ENCODE measurements around the gene PRIMPOL. TPM values are rescaled to one million over a fixed set of nuclear protein-coding genes. Genes with fewer than 3 reads are reported as not detected.
"Not testable (repeated sequence)": the region's sequence is repeated elsewhere in the genome, so short reads cannot be mapped to it uniquely, and the experiment has no call there.

Gene PRIMPOL, protein sequence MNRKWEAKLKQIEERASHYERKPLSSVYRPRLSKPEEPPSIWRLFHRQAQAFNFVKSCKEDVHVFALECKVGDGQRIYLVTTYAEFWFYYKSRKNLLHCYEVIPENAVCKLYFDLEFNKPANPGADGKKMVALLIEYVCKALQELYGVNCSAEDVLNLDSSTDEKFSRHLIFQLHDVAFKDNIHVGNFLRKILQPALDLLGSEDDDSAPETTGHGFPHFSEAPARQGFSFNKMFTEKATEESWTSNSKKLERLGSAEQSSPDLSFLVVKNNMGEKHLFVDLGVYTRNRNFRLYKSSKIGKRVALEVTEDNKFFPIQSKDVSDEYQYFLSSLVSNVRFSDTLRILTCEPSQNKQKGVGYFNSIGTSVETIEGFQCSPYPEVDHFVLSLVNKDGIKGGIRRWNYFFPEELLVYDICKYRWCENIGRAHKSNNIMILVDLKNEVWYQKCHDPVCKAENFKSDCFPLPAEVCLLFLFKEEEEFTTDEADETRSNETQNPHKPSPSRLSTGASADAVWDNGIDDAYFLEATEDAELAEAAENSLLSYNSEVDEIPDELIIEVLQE
- total RNA-seq (ENCODE audit: low replicate concordance), result 29.9 and 31.0 TPM in 2 replicates

DNA sequence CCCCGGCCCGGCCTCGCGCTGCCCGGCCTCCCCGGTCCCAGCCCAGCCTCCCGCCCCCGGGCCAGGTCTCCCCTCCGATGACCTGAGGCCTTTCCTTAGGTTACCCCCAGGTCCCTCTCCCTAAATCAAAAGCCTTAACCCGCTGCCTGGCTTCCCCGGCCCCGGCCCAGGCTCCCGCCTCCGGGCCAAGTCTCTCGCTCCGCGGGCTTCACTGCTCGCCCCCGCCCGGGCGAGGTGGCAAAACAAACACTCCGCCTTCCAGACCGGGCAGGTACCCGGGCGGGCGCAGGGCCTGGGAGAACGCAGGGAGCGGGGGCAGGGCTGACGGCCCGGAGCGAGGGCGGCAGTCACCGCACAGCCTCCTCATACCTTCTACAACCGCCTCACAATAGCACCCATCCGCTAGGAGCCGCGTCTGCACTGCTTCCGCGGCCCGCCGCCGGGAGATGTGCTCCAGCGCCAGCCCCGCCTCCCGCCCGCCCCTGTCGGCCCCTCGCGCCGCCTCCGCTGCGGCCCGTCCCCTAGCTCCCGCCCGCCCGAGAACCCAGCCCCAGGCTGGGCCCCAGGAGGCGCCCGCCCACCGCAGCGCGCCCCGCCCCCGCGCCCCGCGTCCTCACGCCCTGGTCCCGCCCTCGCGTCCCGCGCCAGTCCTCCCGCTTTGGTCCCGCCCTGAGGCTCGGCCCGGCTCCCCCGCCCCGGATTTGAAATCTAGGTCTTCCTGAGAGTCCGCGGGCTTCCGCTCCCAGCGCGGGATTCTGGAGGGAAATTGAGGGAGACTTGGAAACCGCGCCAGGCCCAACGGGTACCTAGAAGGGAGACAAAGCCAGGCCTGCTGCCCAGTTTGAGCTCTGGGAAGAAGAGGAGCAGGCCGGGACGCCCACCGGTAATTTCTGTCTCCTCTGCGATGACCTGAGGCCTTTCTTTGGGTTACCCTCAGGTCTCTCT, at the start of gene PRIMPOL, which contains the start of gene CASP3:
PRIMPOL (plus strand) TSS at position 713 of the 945 bp plus-strand sequence. CDS start 7,403 bp downstream, outside the sequence.
CASP3 (minus strand) TSS at position 422 of the 945 bp plus-strand sequence. CDS start 10,994 bp downstream, outside the sequence.
- H3K4me3 ChIP-seq (ENCODE audit: low read depth, low read length), result peak within 1 kb of the TSS; percentile 85
- TF ChIP-seq, protein P1, sequence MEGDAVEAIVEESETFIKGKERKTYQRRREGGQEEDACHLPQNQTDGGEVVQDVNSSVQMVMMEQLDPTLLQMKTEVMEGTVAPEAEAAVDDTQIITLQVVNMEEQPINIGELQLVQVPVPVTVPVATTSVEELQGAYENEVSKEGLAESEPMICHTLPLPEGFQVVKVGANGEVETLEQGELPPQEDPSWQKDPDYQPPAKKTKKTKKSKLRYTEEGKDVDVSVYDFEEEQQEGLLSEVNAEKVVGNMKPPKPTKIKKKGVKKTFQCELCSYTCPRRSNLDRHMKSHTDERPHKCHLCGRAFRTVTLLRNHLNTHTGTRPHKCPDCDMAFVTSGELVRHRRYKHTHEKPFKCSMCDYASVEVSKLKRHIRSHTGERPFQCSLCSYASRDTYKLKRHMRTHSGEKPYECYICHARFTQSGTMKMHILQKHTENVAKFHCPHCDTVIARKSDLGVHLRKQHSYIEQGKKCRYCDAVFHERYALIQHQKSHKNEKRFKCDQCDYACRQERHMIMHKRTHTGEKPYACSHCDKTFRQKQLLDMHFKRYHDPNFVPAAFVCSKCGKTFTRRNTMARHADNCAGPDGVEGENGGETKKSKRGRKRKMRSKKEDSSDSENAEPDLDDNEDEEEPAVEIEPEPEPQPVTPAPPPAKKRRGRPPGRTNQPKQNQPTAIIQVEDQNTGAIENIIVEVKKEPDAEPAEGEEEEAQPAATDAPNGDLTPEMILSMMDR (IDR thresholded peaks at IDR 0.05; ENCODE audit: insufficient read depth, low read length), result peak; percentile 35
- DNase-seq (ENCODE audit: low read depth), result peak; percentile 89

DNA sequence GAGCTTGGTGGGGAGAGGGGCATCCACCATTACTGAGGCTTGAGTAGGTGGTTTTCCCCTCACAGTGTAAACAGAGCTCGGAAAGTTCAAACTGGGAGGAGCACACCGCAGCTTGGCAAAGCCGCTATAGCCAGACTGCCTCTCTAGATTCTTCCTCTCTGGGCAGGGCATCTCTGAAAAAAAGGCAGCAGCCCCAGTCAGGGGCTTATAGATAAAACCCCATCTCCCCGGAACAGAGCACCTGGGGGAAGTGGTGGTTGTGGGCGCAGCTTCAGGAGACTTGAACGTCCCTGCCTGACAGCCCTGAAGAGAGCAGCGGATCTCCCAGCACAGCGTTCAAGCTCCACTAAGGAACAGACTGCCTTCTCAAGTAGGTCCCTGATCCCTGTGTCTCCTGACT, 48.6 kb upstream of the PRIMPOL start:
- not testable (repeated sequence) for H3K4me3 ChIP-seq (ENCODE audit: low read depth, low read length); DNase-seq (ENCODE audit: low read depth)

DNA sequence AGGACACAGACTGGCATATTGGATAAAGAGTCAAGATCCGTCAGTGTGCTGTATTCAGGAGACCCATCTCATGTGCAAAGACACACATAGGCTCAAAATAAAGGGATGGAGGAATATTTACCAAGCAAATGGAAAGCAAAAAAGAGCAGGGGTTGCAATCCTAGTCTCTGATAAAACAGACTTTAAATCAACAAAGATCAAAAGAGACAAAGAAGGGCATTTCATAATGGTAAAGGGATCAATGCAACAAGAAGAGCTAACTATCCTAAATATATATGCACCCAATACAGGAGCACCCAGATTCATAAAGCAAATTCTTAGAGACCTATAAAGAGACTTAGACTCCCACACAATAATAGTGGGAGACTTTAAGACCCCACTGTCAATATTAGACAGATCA, 46.7 kb upstream of the PRIMPOL start:
- not testable (repeated sequence) for DNase-seq (ENCODE audit: low read depth); H3K4me3 ChIP-seq (ENCODE audit: low read depth, low read length)

DNA sequence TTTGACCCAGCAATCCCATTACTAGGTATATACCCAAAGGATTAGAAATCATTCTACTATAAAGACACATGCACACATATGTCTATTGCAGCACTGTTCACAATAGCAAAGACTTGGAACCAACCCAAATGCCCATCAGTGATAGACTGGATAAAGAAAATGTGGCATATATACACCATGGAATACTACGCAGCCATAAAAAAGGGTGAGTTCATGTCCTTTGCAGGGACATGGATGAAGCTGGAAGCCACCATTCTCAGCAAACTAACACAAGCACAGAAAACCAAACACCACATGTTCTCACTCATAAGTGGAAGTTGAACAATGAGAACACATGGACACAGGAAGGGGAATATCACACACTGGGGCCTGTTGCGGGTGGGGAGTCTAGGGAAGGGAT, 42.1 kb upstream of the PRIMPOL start:
- not testable (repeated sequence) for DNase-seq (ENCODE audit: low read depth); H3K4me3 ChIP-seq (ENCODE audit: low read depth, low read length)

DNA sequence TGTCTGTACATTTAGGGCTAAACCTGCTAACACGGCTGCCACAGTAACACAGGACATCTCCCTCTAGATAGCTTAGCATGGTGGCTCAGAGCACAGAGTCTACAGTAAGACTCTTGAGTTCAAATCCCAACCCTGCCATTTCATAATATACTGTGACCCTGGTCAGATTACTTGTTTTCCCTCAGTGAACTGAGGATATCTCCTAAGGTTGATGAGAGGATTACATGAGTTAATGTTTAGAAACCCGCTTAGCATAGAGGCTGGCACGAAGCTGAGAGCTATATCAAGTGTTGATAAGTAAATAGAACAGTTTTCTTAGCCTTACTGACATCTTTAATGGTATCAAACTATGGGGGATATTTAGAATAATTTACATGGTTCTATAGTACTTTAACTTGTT, 37.5 kb upstream of the PRIMPOL start:
- no peak overlapping the region for H3K4me3 ChIP-seq (ENCODE audit: low read depth, low read length)
- DNase-seq (ENCODE audit: low read depth), result no peak
- TF ChIP-seq, protein P1 (IDR thresholded peaks at IDR 0.05; ENCODE audit: insufficient read depth, low read length), result no peak

DNA sequence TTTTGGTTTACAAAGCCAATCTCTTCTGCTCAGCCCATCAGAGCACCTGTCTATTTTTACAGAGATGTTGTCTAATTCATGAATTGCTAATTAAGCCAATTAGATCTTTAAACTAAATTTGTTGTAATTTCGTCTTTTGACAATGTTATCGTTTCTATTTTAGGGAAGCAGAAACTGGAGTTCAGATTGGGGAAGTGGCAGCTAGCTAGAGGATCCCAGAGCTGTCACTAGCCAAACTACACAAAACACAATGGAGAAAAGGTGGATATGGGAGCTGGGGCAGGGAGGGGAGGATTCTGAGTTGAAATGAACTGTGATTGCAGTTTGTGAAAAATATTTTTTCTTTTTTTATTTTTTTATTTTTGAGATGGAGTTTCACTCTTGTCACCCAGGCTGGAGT, 36.1 kb upstream of the PRIMPOL start:
- TF ChIP-seq, protein P1 (IDR thresholded peaks at IDR 0.05; ENCODE audit: insufficient read depth, low read length), result no peak
- no peak overlapping the region for H3K4me3 ChIP-seq (ENCODE audit: low read depth, low read length)
- DNase-seq (ENCODE audit: low read depth), result no peak

DNA sequence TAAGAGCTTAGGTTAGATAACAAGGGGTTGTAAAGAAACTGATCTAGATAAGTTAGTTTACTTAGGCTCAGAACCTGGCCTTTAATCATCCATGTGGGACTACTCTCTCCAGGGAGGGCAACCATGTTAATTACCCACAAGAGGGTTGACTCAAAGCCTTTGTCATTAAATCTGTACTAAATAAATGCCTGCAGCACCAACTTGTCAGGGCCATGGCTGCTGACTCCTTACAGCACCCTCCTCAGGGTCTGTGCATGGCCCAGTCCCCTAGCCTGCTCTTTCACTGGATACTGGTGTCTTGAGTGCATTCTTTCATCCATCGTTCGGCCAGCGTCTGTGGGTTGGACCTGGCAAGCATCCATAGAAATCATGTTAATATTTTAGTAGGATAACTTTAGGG, 35.0 kb upstream of the PRIMPOL start:
- H3K4me3 ChIP-seq (ENCODE audit: low read depth, low read length), result no peak overlapping the region
- TF ChIP-seq, protein P1 (IDR thresholded peaks at IDR 0.05; ENCODE audit: insufficient read depth, low read length), result no peak
- DNase-seq (ENCODE audit: low read depth), result no peak

DNA sequence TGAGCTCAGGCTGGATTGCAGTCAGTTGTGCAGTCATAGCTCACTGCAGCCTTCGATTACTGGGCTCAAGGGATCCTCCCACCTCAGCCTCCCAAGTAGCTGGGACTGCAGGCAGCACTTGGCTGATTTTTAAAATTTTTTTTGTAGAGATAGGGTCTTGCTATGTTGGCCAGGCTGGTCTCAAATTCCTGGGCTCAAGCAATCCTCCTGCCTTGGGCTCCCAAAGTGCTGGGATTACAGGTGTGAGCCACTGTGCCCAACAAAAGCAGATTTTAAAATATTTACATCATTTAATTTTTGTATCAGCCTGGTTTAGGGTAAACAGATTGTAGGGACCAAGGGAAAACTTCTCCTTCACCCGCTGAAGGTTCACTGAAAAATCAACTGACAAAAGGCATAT, 33.4 kb upstream of the PRIMPOL start:
- not testable (repeated sequence) for DNase-seq (ENCODE audit: low read depth); H3K4me3 ChIP-seq (ENCODE audit: low read depth, low read length)

All from fibroblast of the aortic adventitia (primary cell).